DOHH2 (cell line): ENCODE results near the gene VPS37C.

Source experiments
- H3F3A ChIP-seq: fragments of 200-600 bp; sonication (generic), shearing (Covaris generic); 2 replicates; pipeline ENCODE4 v1.6.0; 2016; ENCODE audit warnings: antibody characterized with exemption, mild to moderate bottlenecking; ENCODE audit not compliant: control insufficient read depth, insufficient read depth
- H3K27ac ChIP-seq: fragments of 200-600 bp; sonication (generic); 2 replicates; pipeline ENCODE4 v1.5.1; 2014; ENCODE audit warnings: low read depth, mild to moderate bottlenecking, low read length, moderate library complexity
- H3K27me3 ChIP-seq: fragments of 200-600 bp; sonication (generic); 2 replicates; pipeline ENCODE4 v1.6.1; 2014; ENCODE audit warnings: mild to moderate bottlenecking, low read length, mixed read lengths; ENCODE audit not compliant: control insufficient read depth
- H3K36me3 ChIP-seq: fragments of 200-600 bp; sonication (generic); 2 replicates; pipeline ENCODE4 v1.6.1; 2014; ENCODE audit warnings: mild to moderate bottlenecking, low read length, moderate library complexity, mixed read lengths; ENCODE audit not compliant: control insufficient read depth
- H3K4me1 ChIP-seq: fragments of 200-600 bp; sonication (generic); 2 replicates; pipeline ENCODE4 v1.6.1; 2014; ENCODE audit warnings: mild to moderate bottlenecking, low read length, mixed read lengths; ENCODE audit not compliant: control insufficient read depth
- H3K4me2 ChIP-seq: fragments of 200-600 bp; sonication (generic); 2 replicates; pipeline ENCODE4 v1.6.0; 2014; ENCODE audit warnings: mild to moderate bottlenecking, low read length, moderate library complexity
- H3K4me3 ChIP-seq: fragments of 200-600 bp; sonication (generic); 2 replicates; pipeline ENCODE4 v1.5.1; 2014; ENCODE audit warnings: mild to moderate bottlenecking, low read length, mixed read lengths
- H3K79me2 ChIP-seq: fragments of 200-600 bp; sonication (generic); 2 replicates; pipeline ENCODE4 v1.6.1; 2014; ENCODE audit warnings: mild to moderate bottlenecking, low read length, mixed read lengths; ENCODE audit not compliant: control insufficient read depth
- H3K9me2 ChIP-seq: fragments of 200-600 bp; sonication (generic); replicated peaks from 2 replicates; pipeline ENCODE4 v1.6.1; 2014; ENCODE audit warnings: mild to moderate bottlenecking, low read length, mixed read lengths; ENCODE audit not compliant: control insufficient read depth
- H3K9me3 ChIP-seq: fragments of 200-600 bp; sonication (generic); 2 replicates; pipeline ENCODE4 v1.6.1; 2014; ENCODE audit warnings: antibody characterized with exemption, low read length, mixed read lengths; ENCODE audit not compliant: control insufficient read depth, insufficient read depth
- H4K20me1 ChIP-seq: fragments of 200-600 bp; sonication (generic); 2 replicates; pipeline ENCODE4 v1.6.0; 2014; ENCODE audit warnings: low read depth, mild to moderate bottlenecking, antibody characterized with exemption, low read length, moderate library complexity; ENCODE audit not compliant: control insufficient read depth, insufficient read depth
- CTCF ChIP-seq: fragments of 200-600 bp; sonication (generic); IDR thresholded peaks from one replicate; pipeline ENCODE4 v1.5.1; 2014; ENCODE audit warnings: antibody characterized with exemption, mild to moderate bottlenecking, low read depth, low read length; ENCODE audit not compliant: poor library complexity, severe bottlenecking
- EZH2phosphoT487 ChIP-seq: fragments of 200-600 bp; sonication (generic); IDR thresholded peaks from 2 replicates; pipeline ENCODE4 v1.6.1; 2017; ENCODE audit warnings: borderline replicate concordance, mild to moderate bottlenecking, antibody characterized with exemption, low read length, moderate library complexity, mixed read lengths

VPS37C gene

GRCh38 chr11:61193596-61193995 is 32.4 kb upstream of the VPS37C start:
- TF ChIP-seq CTCF, result no peak
- TF ChIP-seq EZH2phosphoT487, result no peak
- H3K4me1 ChIP-seq, result peaks cover 17% of the 10 kb centered on the region
- no peak overlapping the region for H3K4me3 ChIP-seq
- no peaks in the 10 kb centered on the region for H3K27me3 ChIP-seq
- H3K9me2 ChIP-seq, result no peaks in the 10 kb centered on the region
- no peaks in the 10 kb centered on the region for H3K79me2 ChIP-seq
- H3K4me2 ChIP-seq, result no peak overlapping the region
- H3K27ac ChIP-seq, result no peak overlapping the region
- no peaks in the 10 kb centered on the region for H3F3A ChIP-seq
- peaks cover 10% of the 10 kb centered on the region for H3K9me3 ChIP-seq
- H3K36me3 ChIP-seq, result no peaks in the 10 kb centered on the region
- H4K20me1 ChIP-seq, result no peaks in the 10 kb centered on the region

- H4K20me1 ChIP-seq, result no peaks in the 10 kb centered on the region
- no peaks in the 10 kb centered on the region for H3K36me3 ChIP-seq
- no peaks in the 10 kb centered on the region for H3K79me2 ChIP-seq
- peaks cover 21% of the 10 kb centered on the region for H3K4me1 ChIP-seq
- H3K27me3 ChIP-seq, result no peaks in the 10 kb centered on the region
- no peaks in the 10 kb centered on the region for H3F3A ChIP-seq
- no peaks in the 10 kb centered on the region for H3K9me2 ChIP-seq
- H3K4me3 ChIP-seq, result no peak overlapping the region
- TF ChIP-seq EZH2phosphoT487 (no peak), CTCF (no peak)
- peaks cover 10% of the 10 kb centered on the region for H3K9me3 ChIP-seq
- no peak overlapping the region for H3K27ac ChIP-seq
- H3K4me2 ChIP-seq, result no peak overlapping the region
Measured at GRCh38 chr11:61189933-61190332, 28.7 kb upstream of the VPS37C start.

- H3K9me3 ChIP-seq, result peaks cover 10% of the 10 kb centered on the region
- TF ChIP-seq CTCF (peak; percentile 82), EZH2phosphoT487 (no peak)
- H3K9me2 ChIP-seq, result no peaks in the 10 kb centered on the region
Measured at GRCh38 chr11:61187505-61188130, 26.4 kb upstream of the VPS37C start.

More at GRCh38 chr11:61187505-61188130, 26.4 kb upstream of the VPS37C start:
- Histone ChIP-seq H3K36me3 (no peaks in the 10 kb centered on the region), H3K27ac (no peak overlapping the region), H4K20me1 (no peaks in the 10 kb centered on the region), H3K4me3 (no peak overlapping the region), H3K79me2 (no peaks in the 10 kb centered on the region), H3K4me2 (no peak overlapping the region), H3K27me3 (no peaks in the 10 kb centered on the region), H3K4me1 (peaks cover 21% of the 10 kb centered on the region), H3F3A (no peaks in the 10 kb centered on the region)
